Upper lobe of left lung (tissue), 4 donors: ENCODE results near the gene RIN3.

Experiments
- CTCF ChIP-seq, 6 experiments: fragments of 450-650 bp in 4 of 6; fragments of 200-600 bp in 2 of 6; sonication (generic) in 2 of 6; IDR thresholded peaks; one replicate each; pipeline ENCODE4 v1.5.1; 2016 to 2019; ENCODE audit warnings: antibody characterized with exemption in 6 of 6
- EP300 ChIP-seq, 4 donors: sonication (generic); formaldehyde crosslinking; IDR thresholded peaks; one replicate each; pipeline ENCODE4 v1.5.1; 2017; ENCODE audit warnings: antibody characterized with exemption in 4 of 4, control low read depth in 2 of 4
- POLR2A ChIP-seq, 4 donors: fragments of 450-650 bp; IDR thresholded peaks; one replicate each; pipeline ENCODE4 v1.5.1; 2016 to 2017; ENCODE audit warnings: antibody characterized with exemption in 4 of 4, mild to moderate bottlenecking in 2 of 4

GRCh38 chr14:92733007-92733406 is 219.4 kb downstream of the RIN3 start:
- TF ChIP-seq CTCF (IDR thresholded peaks at IDR 0.05) (no peak), EP300 (IDR thresholded peaks at IDR 0.05) (no peak), POLR2A (IDR thresholded peaks at IDR 0.05) (no peak)
